GM18508 (cell line): ENCODE results near the gene KCNJ15.

Experiments
- ATAC-seq: cut with Tn5 transposase; IDR thresholded peaks from one replicate; pipeline ENCODE4 v1.9.1; 2021; ENCODE audit warnings: moderate number of reproducible peaks; ENCODE audit not compliant: insufficient read depth, unreplicated experiment

KCNJ15 gene

GRCh38 chr21:38322311-38322950 is 65.6 kb downstream of the KCNJ15 start:
- no peak for ATAC-seq

GRCh38 chr21:38323721-38324531 is 67.1 kb downstream of the KCNJ15 start:
- ATAC-seq = no peak

GRCh38 chr21:38325216-38325615 is 68.4 kb downstream of the KCNJ15 start:
- ATAC-seq = no peak

GRCh38 chr21:38325731-38326420 is 69.1 kb downstream of the KCNJ15 start:
- no peak for ATAC-seq

GRCh38 chr21:38326429-38326828 is 69.6 kb downstream of the KCNJ15 start:
- ATAC-seq = no peak

GRCh38 chr21:38326899-38327298 is 70.1 kb downstream of the KCNJ15 start:
- no peak for ATAC-seq

DNA sequence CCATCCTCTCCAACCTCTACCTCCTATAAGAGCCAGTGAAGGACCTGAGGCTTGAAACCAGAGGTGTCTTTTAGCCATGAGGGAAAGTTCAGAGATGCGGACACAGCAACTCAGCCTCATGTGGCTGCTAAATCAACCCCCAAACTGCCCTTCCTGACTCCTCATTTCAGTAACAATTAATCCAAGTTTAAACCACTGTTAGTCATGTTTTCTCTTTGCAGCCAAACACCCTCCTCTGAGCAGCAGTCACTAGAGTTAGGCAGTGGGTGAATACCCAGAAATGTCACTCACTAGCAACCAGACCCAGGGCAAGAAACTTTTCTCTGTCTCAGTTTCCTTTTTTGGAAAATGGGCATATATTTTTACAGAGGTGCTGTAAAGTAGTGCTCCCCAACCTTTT is 71.2 kb downstream of the KCNJ15 start:
- ATAC-seq = no peak

DNA sequence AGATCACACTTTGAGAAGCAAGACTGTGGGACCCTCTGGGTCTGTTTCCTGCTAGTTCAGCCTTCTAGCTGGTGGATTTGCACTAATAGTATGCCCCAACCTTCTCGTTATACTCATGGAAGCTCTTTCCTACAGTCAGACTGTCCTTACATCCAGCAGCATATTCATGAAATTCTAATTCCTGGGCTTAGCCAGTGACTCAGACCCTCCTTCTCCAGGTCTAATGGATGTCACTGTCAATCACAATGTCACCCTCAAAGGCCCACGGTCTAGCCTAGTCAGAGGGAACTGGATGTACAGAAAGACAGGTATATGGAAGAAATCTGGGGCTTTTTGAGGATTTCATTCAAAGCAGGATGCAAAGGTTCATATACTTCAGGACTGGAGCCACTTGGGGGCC is 72.4 kb downstream of the KCNJ15 start:
- no peak for ATAC-seq

- ATAC-seq = no peak
Measured at GRCh38 chr21:38330666-38331065, 73.9 kb downstream of the KCNJ15 start.

DNA sequence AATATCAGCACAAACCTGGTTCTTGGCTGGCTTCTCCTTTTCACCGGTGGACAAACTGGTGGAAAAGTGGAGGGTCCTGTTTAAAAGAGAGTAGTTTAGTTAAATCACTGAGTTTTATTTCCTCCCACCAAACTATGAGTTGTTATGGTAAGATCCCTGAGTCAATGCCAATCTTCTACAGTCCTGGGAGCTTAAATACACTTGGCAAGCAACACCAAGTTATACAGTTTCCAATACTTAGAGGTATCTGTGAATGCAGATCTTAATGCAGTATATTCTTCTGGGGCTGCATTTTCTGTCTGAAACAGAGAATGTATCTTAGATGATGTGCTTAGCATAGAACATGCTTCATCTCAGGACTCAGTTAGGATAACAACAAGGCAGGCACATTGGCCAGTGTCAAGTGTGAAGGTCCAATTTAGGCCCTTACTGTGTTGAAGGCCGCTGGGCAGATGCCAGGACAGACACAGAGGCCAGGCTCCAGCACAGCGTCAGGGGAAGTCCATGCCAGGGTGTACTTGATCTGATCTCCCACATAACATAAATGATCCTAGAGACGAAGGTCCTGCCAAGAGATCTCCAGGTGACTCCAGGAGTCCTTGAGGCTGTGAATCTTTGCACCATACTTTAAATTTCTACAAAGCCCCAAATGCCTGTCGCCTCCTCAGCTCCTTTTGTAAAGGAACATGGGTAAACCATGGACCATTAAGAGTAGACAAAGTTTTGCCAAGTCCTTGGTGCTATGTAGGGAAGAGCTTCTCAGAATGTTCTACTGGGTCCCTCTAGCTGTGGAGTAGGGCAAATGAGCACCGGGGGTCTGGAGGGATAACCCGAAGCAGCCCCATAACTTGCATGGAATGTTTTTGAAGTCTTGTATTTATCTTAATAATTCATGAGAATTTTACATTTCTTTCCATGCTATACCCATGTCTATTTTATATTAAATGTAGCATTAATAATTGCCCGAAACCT is 76.8 kb downstream of the KCNJ15 start:
- no peak for ATAC-seq

GRCh38 chr21:38334866-38335265 is 78.1 kb downstream of the KCNJ15 start:
- ATAC-seq = no peak

DNA sequence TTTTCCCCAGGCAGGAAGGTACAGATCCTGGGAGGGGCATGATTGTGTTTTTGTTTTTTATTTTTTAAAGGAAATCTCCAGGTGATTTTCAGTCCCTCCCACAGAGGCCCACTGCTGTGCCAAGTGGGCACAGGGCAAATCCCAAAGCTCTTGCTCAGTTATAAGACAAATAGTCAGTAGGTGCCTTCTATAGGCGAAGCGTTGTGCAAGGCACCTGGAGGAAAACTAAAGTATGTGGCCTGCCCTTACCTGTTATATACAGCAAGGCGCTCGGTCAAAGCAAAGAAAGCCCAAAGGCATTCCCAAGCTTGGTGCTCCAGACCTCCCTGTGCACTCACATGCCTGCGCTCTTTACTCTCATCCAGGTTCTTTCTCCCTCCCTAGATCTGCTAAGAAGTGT is 81.0 kb downstream of the KCNJ15 start:
- ATAC-seq = no peak

DNA sequence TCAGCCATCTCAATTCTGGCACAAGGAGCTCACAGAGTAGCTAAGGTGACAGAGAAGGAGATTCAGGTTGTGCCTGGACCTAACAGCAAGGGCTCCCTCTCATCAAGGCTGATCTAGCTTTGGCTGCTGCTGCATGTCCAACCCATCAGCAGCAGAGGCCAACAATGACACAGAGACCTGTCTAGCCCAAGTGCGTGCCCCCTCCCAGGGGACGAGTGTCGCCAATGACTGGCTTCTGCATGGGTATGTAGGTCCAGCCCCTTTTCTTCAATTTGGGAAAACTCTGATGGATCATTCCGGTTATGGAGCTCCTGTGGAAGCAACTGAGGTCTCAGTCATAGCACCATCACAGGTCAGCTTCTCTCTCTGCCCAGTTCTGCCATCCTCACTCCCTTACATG is 83.3 kb downstream of the KCNJ15 start:
- no peak for ATAC-seq

- no peak for ATAC-seq
Measured at GRCh38 chr21:38341546-38342012, 84.8 kb downstream of the KCNJ15 start.

DNA sequence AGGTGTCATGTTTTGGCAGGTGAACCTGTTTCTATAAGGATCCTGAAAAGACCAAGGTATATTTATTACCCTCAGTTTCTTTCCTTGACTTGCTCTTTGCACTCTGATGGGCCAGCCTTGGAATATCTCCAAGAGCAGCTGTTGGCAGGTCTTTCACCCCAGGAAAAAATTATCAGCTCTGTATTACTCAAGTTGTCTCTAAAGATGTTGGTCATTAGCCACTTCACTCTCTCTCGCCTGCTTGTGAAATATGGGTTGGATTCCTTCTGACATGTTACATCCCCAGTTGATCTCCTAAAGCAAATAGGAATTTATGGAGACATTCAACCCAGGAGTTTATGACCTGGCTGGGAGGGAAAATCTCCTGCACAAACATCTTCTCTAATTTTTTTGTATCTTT is 85.9 kb downstream of the KCNJ15 start:
- ATAC-seq = no peak

- ATAC-seq = no peak
Measured at GRCh38 chr21:38343691-38344090, 86.9 kb downstream of the KCNJ15 start.

- no peak for ATAC-seq
Measured at GRCh38 chr21:38346286-38346685, 89.5 kb downstream of the KCNJ15 start.

GRCh38 chr21:38349111-38349746 is 92.4 kb downstream of the KCNJ15 start:
- ATAC-seq = no peak

DNA sequence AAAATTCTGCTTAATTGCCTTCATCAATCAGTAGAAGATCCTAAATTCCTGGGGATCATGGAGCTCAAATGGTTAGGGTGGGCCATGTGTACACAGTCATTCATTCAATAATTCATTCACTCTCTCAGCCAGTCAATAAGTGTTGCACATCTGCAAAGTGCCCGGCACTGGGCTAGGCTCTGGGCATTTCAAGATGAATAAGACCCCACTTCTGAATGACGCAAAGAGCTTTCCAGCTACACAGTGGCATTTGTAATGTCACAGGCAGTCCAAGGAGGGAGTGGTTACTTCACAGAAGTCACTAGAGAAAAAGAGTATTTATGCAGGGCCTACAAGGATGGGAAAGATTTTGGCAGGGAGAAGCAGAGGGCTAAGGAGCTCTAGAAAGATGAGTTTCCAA is 93.2 kb downstream of the KCNJ15 start:
- ATAC-seq = no peak

DNA sequence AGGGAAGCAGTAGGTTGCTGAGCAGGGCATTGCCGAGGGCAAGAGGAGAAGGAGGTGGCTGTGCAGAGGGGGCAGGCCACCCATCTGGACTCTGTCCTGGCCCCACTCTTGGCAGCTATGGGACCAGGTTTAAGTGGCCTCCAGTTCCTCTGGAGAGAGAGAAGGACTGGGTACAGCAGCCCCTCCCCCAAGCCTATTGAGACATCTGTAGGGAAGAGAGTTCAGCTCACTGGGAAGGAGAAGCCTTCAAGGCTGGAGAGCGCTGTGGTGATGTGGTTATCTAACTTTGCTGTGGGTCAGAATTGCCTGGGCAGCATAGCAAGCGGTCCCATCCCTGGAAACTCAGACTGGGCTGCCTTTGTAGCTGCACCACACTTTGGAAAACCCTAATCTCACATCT is 93.9 kb downstream of the KCNJ15 start:
- no peak for ATAC-seq
